HepG2 (cell line): ENCODE data around the gene IQGAP2. TPM values are rescaled to one million over a fixed set of nuclear protein-coding genes. Genes with fewer than 3 reads are reported as not detected.
"Not testable (repeated sequence)": the region's sequence is repeated elsewhere in the genome, so short reads cannot be mapped to it uniquely, and the experiment has no call there.

ENCODE experiments used
- ATAC-seq: fragments of 200-7000 bp; cut with Tn5 transposase; 3 replicates; pipeline ENCODE4 v1.9.1; 2020; ENCODE audit warnings: mild to moderate bottlenecking, moderate library complexity
- BruUV-seq: library from RNA; stranded (reverse); fragments of 400-500 nt; replicated peaks from 2 replicates; lab custom pipeline; 2021; lab: Mats Ljungman, UMichigan
- CTCF ChIA-PET: fragments of 300-600 bp; formaldehyde crosslinking; extraction: SDS; loops from one replicate; lab custom pipeline; 2021; ENCODE audit warnings: low total read pairs, inconsistent platforms, low intra/inter-chr PET ratio; lab: Yijun Ruan, JAX
- POLR2A ChIA-PET: fragments of 350-600 bp; sonication (Branson Sonifier 250); formaldehyde crosslinking; loops from one replicate; lab custom pipeline; 2020; ENCODE audit warnings: antibody characterized with exemption, inconsistent platforms; lab: Yijun Ruan, JAX
- DNase-seq: peaks from one replicate; pipeline ENCODE4 v3.0.0-alpha.2; 2015; ENCODE audit warnings: low spot score
- FAIRE-seq: peaks from 3 replicates; lab custom pipeline; 2011; peaks lifted over from hg19 to GRCh38; lab: Jason Lieb, UNC
- H2AFZ ChIP-seq: one replicate; pipeline ENCODE4 v1.6.1; 2011; ENCODE audit warnings: low read length, inconsistent platforms
- H3K27ac ChIP-seq: fragments of 300-600 bp; 3 replicates; pipeline ENCODE4 v1.8.0; 2011; ENCODE audit warnings: mixed run types, mild to moderate bottlenecking, mixed read lengths, low read length, inconsistent platforms; ENCODE audit not compliant: insufficient read depth; ENCODE audit errors: extremely low read length
- H3K27me3 ChIP-seq, 2 experiments: fragments of 200-600 bp in 1 of 2; 2 replicates in 1 of 2; 3 replicates in 1 of 2; pipeline versions ENCODE4 v1.6.0 to v1.8.0; 2011; ENCODE audit warnings: low read length in 2 of 2, mild to moderate bottlenecking in 2 of 2, moderate library complexity in 2 of 2, inconsistent platforms in 1 of 2; ENCODE audit not compliant: insufficient read depth in 2 of 2, control insufficient read depth in 1 of 2
- H3K36me3 ChIP-seq, 2 experiments: fragments of 200-600 bp in 1 of 2; replicated peaks in 1 of 2; 2 replicates in 1 of 2; 3 replicates in 1 of 2; pipeline versions ENCODE4 v1.5.1 to v1.8.0; 2011; ENCODE audit warnings: low read length in 2 of 2, inconsistent platforms in 1 of 2; ENCODE audit not compliant: insufficient read depth in 2 of 2, control insufficient read depth in 1 of 2
- H3K4me1 ChIP-seq: 2 replicates; pipeline ENCODE4 v1.5.1; 2012; ENCODE audit warnings: low read length, inconsistent platforms; ENCODE audit not compliant: insufficient read depth
- H3K4me2 ChIP-seq: 2 replicates; pipeline ENCODE4 v1.6.0; 2011; ENCODE audit warnings: low read depth, low read length, inconsistent platforms
- H3K4me3 ChIP-seq, 3 experiments: fragments of 200-600 bp in 1 of 3; sonication (generic), shearing (Covaris generic) in 1 of 3; replicated peaks in 1 of 3; 2 replicates each; pipeline ENCODE4 v1.5.1; 2011 to 2016; ENCODE audit warnings: low read length in 3 of 3, inconsistent platforms in 2 of 3, low read depth in 2 of 3, mild to moderate bottlenecking in 2 of 3, control low read depth in 1 of 3, mixed read lengths in 1 of 3; ENCODE audit not compliant: insufficient read depth in 1 of 3
- H3K79me2 ChIP-seq: one replicate; pipeline ENCODE4 v1.6.1; 2011; ENCODE audit warnings: low read length, inconsistent platforms; ENCODE audit not compliant: insufficient read depth
- H3K9ac ChIP-seq: 2 replicates; pipeline ENCODE4 v1.6.0; 2011; ENCODE audit warnings: mild to moderate bottlenecking, low read depth, low read length, inconsistent platforms; ENCODE audit not compliant: insufficient read depth
- H3K9me3 ChIP-seq: 2 replicates; pipeline ENCODE4 v1.5.1; 2012; ENCODE audit warnings: mild to moderate bottlenecking, low read length
- H4K20me1 ChIP-seq: 2 replicates; pipeline ENCODE4 v1.6.0; 2011; ENCODE audit warnings: inconsistent platforms, mild to moderate bottlenecking, low read length, moderate library complexity; ENCODE audit not compliant: insufficient read depth
- ESRRA ChIP-seq: sonication (generic); formaldehyde crosslinking; IDR thresholded peaks from 2 replicates; pipeline ENCODE4 v1.5.1; 2020; ENCODE audit warnings: mild to moderate bottlenecking, low read depth, missing genetic modification reagents
- FOXA3 ChIP-seq: IDR thresholded peaks from 2 replicates; pipeline ENCODE4 v1.6.1; 2016; ENCODE audit warnings: missing genetic modification reagents, missing compliant biosample characterization
- MAF1 ChIP-seq: sonication (generic); formaldehyde crosslinking; IDR thresholded peaks from 2 replicates; pipeline ENCODE4 v1.5.0; 2020; ENCODE audit warnings: missing genetic modification reagents, borderline replicate concordance
- MAFF ChIP-seq: IDR thresholded peaks from 2 replicates; pipeline ENCODE4 v1.6.1; 2011; ENCODE audit warnings: low read depth, low read length, improper control_type of control experiment
- PLRG1 ChIP-seq: fragments of 450-650 bp; conservative IDR thresholded peaks from 2 replicates; pipeline ENCODE4 v1.6.1; 2016
- SMAD3 ChIP-seq: sonication (generic); formaldehyde crosslinking; IDR thresholded peaks from 2 replicates; pipeline ENCODE4 v1.4.0; 2020; ENCODE audit warnings: missing genetic modification reagents
- SP4 ChIP-seq: sonication (generic); formaldehyde crosslinking; IDR thresholded peaks from 2 replicates; pipeline ENCODE4 v1.8.1; 2023; ENCODE audit warnings: mild to moderate bottlenecking, missing genetic modification reagents
- ZBTB2 ChIP-seq: sonication (generic); formaldehyde crosslinking; IDR thresholded peaks from 2 replicates; pipeline ENCODE4 v1.8.0; 2022; ENCODE audit warnings: low read depth, missing genetic modification reagents
- ZFYVE20 ChIP-seq: sonication (generic); formaldehyde crosslinking; IDR thresholded peaks from 2 replicates; pipeline ENCODE4 v1.8.0; 2023; ENCODE audit warnings: low read depth, mild to moderate bottlenecking, moderate library complexity, missing genetic modification reagents, borderline replicate concordance
- ZNF232 ChIP-seq: sonication (generic); formaldehyde crosslinking; IDR thresholded peaks from 2 replicates; pipeline ENCODE4 v1.4.0; 2020; ENCODE audit warnings: missing genetic modification reagents, borderline replicate concordance
- ZNF263 ChIP-seq: sonication (generic); formaldehyde crosslinking; IDR thresholded peaks from 2 replicates; pipeline ENCODE4 v1.4.0; 2020; ENCODE audit warnings: missing genetic modification reagents
- WGBS: methylation state at CpG from one replicate; pipeline ENCODE4 v1.1.6; 2017; ENCODE audit warnings: low lambda C conversion rate; 5-methylcytosine and 5-hydroxymethylcytosine counted together
- in situ Hi-C: cut with HindIII; loops from 2 replicates; pipeline ENCODE4 v1.10.0; 2017; ENCODE audit warnings: low pct_unique_long_range_greater_than_20kb; ENCODE audit not compliant: extremely low pct_ligation_motif_present
- intact Hi-C: fragments of 100-400 bp; cut with micrococcal nuclease; formaldehyde crosslinking; loops from one replicate; pipeline ENCODE4 v1.10.0; 2022; ENCODE audit not compliant: unreplicated experiment
- polyA plus RNA-seq, 8 experiments: library from polyadenylated mRNA; depleted of rRNA in 3 of 8; stranded (reverse) in 7 of 8; unstranded in 1 of 8; fragments of >200 nt; fragmentation: Illumina TruSeq in 4 of 8; extraction: Trizol in 4 of 8; gene quantifications; 2 replicates each; pipeline versions ENCODE4 v1.2.1 to v1.2.3, GENCODE V29; 2011 to 2016; ENCODE audit warnings: low read depth in 4 of 8, missing spikeins in 1 of 8, mixed read lengths in 1 of 8; ENCODE audit not compliant: insufficient read depth in 1 of 8
- total RNA-seq, 5 experiments: library from RNA; depleted of rRNA; stranded (reverse); fragments of >200 nt; fragmentation: Illumina TruSeq; extraction: Trizol; gene quantifications; 2 replicates each; pipeline ENCODE4 v1.2.3, GENCODE V29; 2016; ENCODE audit warnings: low read depth in 1 of 5

The IQGAP2 gene
- total and polyA plus RNA-seq, 2 of the 13 experiments (the other 11 are each of a cell fraction or from before 2014, with no cell fraction given): 35.2 to 83.3 TPM

- DNase-seq (no peak), ATAC-seq (no peak), FAIRE-seq (no peak)
- WGBS: 11% methylated on average over 1 of the region's 1 CpG
- no peak overlapping the region for H2AFZ ChIP-seq
- peaks cover 25% of the 10 kb centered on the region for H3K4me1 ChIP-seq
- intact Hi-C loops (no loop called here), in situ Hi-C loops (no loop called here)
- H3K4me2 ChIP-seq: no peak overlapping the region
- ChIA-PET POLR2A (no interaction called here), CTCF (no interaction called here)
- H3K9ac ChIP-seq: no peak overlapping the region
- no peaks in the 10 kb centered on the region for H3K36me3 ChIP-seq
- no peaks in the 10 kb centered on the region for H4K20me1 ChIP-seq
- no peak for TF ChIP-seq FOXA3 (CRISPR knock-in tag)
- no peak for TF ChIP-seq ESRRA
- no peak for TF ChIP-seq ZFYVE20 (CRISPR knock-in tag)
- TF ChIP-seq PLRG1: no peak
- TF ChIP-seq ZNF232 (CRISPR knock-in tag): no peak
- TF ChIP-seq ZNF263: no peak
- TF ChIP-seq SMAD3 (CRISPR knock-in tag): no peak
- TF ChIP-seq SP4 (CRISPR knock-in tag): no peak
- no peak for TF ChIP-seq MAFF
- no peak for TF ChIP-seq MAF1 (CRISPR knock-in tag)
- TF ChIP-seq ZBTB2: no peak
- H3K27ac ChIP-seq: no peak overlapping the region
- no TSS peak for BruUV-seq
- H3K79me2 ChIP-seq: no peaks in the 10 kb centered on the region
- no peak overlapping the region for H3K4me3 ChIP-seq
- H3K9me3 ChIP-seq: no peaks in the 10 kb centered on the region
- peaks cover 1 to 4% of the 10 kb centered on the region in 2 experiments; a peak in 1 of 5 replicates for H3K27me3 ChIP-seq
Observed at GRCh38 chr5:76368941-76369340, 34.1 kb upstream of the IQGAP2 start.

GRCh38 chr5:76369668-76370067 lies 33.4 kb upstream of the IQGAP2 start:
- H3K4me2 ChIP-seq, ATAC-seq, H2AFZ ChIP-seq, H3K36me3 ChIP-seq, POLR2A ChIA-PET, H3K4me3 ChIP-seq, in situ Hi-C loops, H3K27me3 ChIP-seq, H3K79me2 ChIP-seq, intact Hi-C loops, H4K20me1 ChIP-seq, BruUV-seq, H3K9me3 ChIP-seq, DNase-seq, CTCF ChIA-PET, FAIRE-seq, H3K9ac ChIP-seq, H3K27ac ChIP-seq: not testable (repeated sequence)
- 83% methylated on average over 8 of the region's 8 CpGs for WGBS
- H3K4me1 ChIP-seq: peaks cover 23% of the 10 kb centered on the region
